Mucosa of descending colon (tissue), 3 donors: ENCODE data around the gene GSK3B. TPM values are rescaled to one million over a fixed set of nuclear protein-coding genes. Genes with fewer than 3 reads are reported as not detected.
"Not testable (repeated sequence)": the region's sequence is repeated elsewhere in the genome, so short reads cannot be mapped to it uniquely, and the experiment has no call there.

Experiments
- ATAC-seq: fragments of 200-7000 bp; cut with Tn5 transposase; one replicate; pipeline ENCODE4 v1.9.1; 2020; ENCODE audit warnings: mild to moderate bottlenecking, moderate library complexity
- DNase-seq, 3 donors: peaks; one replicate each; pipeline ENCODE4 v3.0.0-alpha.2; 2020
- H3K36me3 ChIP-seq: fragments of 200-600 bp; one replicate; pipeline ENCODE4 v1.8.0; 2021; ENCODE audit warnings: low read depth, mild to moderate bottlenecking
- H3K4me1 ChIP-seq: fragments of 200-600 bp; one replicate; pipeline ENCODE4 v1.8.0; 2021; ENCODE audit warnings: low read depth, mild to moderate bottlenecking
- H3K4me3 ChIP-seq: fragments of 200-600 bp; one replicate; pipeline ENCODE4 v1.8.0; 2021; ENCODE audit warnings: mild to moderate bottlenecking
- H3K9me3 ChIP-seq: fragments of 200-600 bp; one replicate; pipeline ENCODE4 v1.8.0; 2021; ENCODE audit warnings: mild to moderate bottlenecking
- intact Hi-C, 2 donors: fragments of 100-400 bp; cut with DNase I in 1 of 2; cut with micrococcal nuclease in 1 of 2; formaldehyde crosslinking; loops; one replicate each; pipeline versions ENCODE4 v1.11.0 to v1.11.1; 2022; cut with DNase I, micrococcal nuclease
- total RNA-seq, 3 donors: library from RNA; stranded (reverse); fragmentation: NEBNext Ultra II Directional in 2 of 3; extraction: Animal tissue kit (Norgen Biotek cat#: 25700) in 2 of 3; gene quantifications; one replicate each; pipeline versions ENCODE4 v1.2.1 to v1.2.4, GENCODE V29; 2021 to 2023
- TF ChIP-seq, protein P1 (sequence below): fragments of 200-600 bp; IDR thresholded peaks from one replicate; pipeline ENCODE4 v1.8.0; 2022; ENCODE audit warnings: antibody characterized with exemption, mild to moderate bottlenecking
- donor health status: DM: no; HTN: no; CAD: no; lungs with moderate emphysema.
- donor health status: DM: no; HTN: no; CAD: no.
- donor health status: DM: no; HTN: yes; CAD: no.

Gene GSK3B
- total RNA-seq, 3 donors from 2014 or later = 40.1 to 41.9 (median 41.0) TPM

DNA sequence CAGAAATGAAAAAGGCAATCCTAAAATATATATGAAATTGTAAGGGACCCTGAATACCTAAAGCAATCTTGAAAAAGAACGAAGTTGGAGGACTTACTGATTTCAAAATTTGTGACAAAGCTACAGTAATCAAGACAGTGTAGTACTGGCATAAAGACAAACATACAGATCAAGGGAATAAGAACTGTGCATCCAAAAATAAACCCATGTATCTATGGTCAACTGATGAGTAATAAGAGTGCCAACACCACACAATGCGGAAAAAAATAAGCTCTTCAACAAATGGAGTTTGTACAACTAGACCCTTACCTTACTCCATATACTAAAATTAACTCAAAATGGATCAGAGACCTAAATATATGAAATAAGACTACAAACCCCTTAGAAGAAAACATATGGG is 29.6 kb downstream of the GSK3B start:
- ATAC-seq = no peak
- no peak overlapping the region for H3K4me3 ChIP-seq
- intact Hi-C loops = no loop called here
- TF ChIP-seq, protein P1, sequence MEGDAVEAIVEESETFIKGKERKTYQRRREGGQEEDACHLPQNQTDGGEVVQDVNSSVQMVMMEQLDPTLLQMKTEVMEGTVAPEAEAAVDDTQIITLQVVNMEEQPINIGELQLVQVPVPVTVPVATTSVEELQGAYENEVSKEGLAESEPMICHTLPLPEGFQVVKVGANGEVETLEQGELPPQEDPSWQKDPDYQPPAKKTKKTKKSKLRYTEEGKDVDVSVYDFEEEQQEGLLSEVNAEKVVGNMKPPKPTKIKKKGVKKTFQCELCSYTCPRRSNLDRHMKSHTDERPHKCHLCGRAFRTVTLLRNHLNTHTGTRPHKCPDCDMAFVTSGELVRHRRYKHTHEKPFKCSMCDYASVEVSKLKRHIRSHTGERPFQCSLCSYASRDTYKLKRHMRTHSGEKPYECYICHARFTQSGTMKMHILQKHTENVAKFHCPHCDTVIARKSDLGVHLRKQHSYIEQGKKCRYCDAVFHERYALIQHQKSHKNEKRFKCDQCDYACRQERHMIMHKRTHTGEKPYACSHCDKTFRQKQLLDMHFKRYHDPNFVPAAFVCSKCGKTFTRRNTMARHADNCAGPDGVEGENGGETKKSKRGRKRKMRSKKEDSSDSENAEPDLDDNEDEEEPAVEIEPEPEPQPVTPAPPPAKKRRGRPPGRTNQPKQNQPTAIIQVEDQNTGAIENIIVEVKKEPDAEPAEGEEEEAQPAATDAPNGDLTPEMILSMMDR = no peak
- H3K4me1 ChIP-seq = peaks cover 6% of the 10 kb centered on the region
- no peaks in the 10 kb centered on the region for H3K9me3 ChIP-seq
- no peaks in the 10 kb centered on the region for H3K36me3 ChIP-seq
- DNase-seq = no peak

DNA sequence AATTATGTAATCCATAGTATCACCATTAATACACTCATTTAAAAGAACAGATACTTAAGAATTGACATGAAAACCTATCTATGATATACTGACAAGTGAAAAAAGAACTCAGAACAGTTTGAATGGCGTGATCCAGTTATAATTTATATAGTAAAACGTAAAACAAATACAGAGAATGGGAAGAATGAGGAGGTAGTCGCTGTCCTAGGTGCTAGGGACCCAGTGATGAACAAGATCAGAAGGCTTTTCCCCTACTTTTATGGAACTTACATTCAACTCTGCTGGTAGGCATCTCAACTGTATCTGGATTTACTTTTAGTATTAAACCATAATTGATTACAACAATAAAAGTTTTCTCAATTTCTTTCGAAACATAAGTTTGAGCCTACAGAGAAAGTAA is 31.8 kb downstream of the GSK3B start:
- DNase-seq (no peak), ATAC-seq (no peak)
- Histone ChIP-seq H3K9me3 (no peaks in the 10 kb centered on the region), H3K4me1 (no peaks in the 10 kb centered on the region), H3K4me3 (no peak overlapping the region), H3K36me3 (no peaks in the 10 kb centered on the region)
- TF ChIP-seq, protein P1 = no peak
- intact Hi-C loops = no loop called here

DNA sequence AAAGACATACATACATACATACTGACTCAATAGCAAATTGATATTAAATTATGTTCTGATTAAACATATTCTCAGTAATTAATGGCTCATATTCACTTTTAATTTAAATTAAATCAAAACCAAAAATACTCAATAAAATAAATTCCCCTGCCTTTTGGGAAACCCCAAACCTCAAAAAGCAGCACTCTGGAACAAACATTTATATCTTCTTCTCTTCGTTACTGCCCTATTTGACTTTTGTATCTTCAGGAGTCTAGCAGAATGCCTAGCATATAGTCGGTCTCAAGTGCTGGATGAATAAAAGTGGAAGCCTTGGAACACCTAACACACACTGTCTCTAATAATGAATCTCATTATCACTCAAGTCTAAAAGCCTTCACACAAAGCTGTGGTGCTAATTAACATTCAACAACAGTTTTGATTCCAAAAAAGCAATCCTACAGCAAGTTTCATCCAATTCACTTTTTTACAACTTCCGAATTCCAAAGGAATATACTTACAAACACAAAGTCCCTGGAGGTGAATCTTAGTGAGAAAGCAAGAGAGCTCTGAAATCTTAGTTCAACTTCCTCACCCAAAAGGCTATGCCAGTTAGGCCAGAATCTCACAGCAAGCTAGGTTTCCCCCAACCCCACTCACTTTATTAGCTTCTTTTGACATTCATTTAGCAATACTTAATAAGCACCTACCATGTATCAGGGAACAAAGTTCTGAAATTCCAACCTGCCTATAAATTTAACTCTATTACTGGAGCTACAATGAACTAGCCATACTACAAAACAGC is 35.0 kb downstream of the GSK3B start:
- Histone ChIP-seq H3K36me3 (no peaks in the 10 kb centered on the region), H3K4me1 (no peaks in the 10 kb centered on the region), H3K9me3 (no peaks in the 10 kb centered on the region), H3K4me3 (no peak overlapping the region)
- intact Hi-C loops = no loop called here
- TF ChIP-seq, protein P1 = no peak
- ATAC-seq (no peak), DNase-seq (no peak)

DNA sequence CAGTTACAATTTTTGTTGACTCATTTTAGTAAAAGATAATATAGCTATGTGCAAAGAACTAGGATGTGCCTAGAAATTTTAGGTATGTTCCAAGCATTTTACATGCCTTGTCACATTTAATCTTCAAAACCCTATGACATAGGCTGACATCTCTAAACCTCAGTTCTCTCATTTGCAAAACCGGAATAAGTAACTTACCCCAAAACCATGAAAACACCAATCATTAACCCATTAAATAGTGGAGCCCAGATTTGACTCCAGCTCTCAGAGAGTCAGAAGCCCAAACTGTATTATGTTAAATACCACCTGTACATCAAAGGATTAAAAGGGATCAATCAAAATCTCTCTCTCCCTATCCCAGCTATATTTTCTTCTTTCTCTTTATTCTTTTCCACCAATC is 36.6 kb downstream of the GSK3B start:
- Histone ChIP-seq H3K9me3 (no peaks in the 10 kb centered on the region), H3K4me3 (no peak overlapping the region), H3K36me3 (no peaks in the 10 kb centered on the region), H3K4me1 (no peaks in the 10 kb centered on the region)
- no peak for ATAC-seq
- no peak for DNase-seq
- TF ChIP-seq, protein P1 = no peak
- intact Hi-C loops = no loop called here

DNA sequence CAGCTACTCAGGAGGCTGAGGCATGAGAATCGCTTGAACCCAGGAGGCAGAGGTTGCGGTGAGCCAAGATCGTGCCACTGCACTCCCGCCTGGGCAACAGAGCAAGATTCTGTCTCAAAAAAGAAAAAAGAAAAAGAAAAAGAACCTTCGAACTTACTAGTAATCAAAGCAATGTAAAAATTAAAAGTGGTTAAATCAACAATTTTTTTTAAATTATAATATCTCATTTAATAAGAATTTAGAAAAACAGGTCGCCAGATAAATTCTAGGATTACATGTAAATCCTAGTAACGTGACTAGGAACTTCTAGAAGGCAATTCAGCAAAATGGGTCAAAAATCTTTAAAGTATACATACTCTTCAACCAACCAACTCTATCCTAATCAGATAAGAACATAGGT is 37.2 kb downstream of the GSK3B start:
- intact Hi-C loops = no loop called here
- ATAC-seq = no peak
- TF ChIP-seq, protein P1 = no peak

DNA sequence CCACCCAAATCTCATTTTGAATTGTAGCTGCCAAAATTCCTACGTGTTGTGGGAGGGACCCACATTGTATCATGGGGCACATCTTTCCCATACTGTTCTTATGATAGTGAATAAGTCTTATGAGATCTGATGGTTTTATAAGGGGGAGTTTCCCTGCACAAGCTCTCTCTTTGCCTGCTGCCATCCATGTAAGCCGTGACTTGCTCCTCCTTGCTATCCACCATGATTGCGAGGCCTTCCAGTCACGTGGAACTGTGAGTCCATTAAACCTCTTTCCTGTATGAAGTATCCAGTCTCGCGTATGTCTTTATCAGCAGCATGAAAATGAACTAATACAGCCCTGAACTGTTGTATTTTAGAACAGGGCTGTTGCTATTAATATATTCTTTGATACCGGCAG is 40.6 kb downstream of the GSK3B start:
- H3K9me3 ChIP-seq, H3K4me1 ChIP-seq, H3K36me3 ChIP-seq, ATAC-seq, intact Hi-C loops, DNase-seq, H3K4me3 ChIP-seq: not testable (repeated sequence)

More for the DNA sequence above, 37.2 kb downstream of the GSK3B start:
- Histone ChIP-seq H3K36me3 (no peaks in the 10 kb centered on the region), H3K4me1 (no peaks in the 10 kb centered on the region), H3K4me3 (no peak overlapping the region), H3K9me3 (no peaks in the 10 kb centered on the region)
- DNase-seq = no peak
